GM04504 (cell line): ENCODE data around the gene RIPOR1.
"Not testable (repeated sequence)": the region's sequence is repeated elsewhere in the genome, so short reads cannot be mapped to it uniquely, and the experiment has no call there.

Experiments used
- DNase-seq: peaks from one replicate; pipeline ENCODE4 v3.0.0-alpha.2; 2012; ENCODE audit warnings: low read depth

Gene RIPOR1, protein sequence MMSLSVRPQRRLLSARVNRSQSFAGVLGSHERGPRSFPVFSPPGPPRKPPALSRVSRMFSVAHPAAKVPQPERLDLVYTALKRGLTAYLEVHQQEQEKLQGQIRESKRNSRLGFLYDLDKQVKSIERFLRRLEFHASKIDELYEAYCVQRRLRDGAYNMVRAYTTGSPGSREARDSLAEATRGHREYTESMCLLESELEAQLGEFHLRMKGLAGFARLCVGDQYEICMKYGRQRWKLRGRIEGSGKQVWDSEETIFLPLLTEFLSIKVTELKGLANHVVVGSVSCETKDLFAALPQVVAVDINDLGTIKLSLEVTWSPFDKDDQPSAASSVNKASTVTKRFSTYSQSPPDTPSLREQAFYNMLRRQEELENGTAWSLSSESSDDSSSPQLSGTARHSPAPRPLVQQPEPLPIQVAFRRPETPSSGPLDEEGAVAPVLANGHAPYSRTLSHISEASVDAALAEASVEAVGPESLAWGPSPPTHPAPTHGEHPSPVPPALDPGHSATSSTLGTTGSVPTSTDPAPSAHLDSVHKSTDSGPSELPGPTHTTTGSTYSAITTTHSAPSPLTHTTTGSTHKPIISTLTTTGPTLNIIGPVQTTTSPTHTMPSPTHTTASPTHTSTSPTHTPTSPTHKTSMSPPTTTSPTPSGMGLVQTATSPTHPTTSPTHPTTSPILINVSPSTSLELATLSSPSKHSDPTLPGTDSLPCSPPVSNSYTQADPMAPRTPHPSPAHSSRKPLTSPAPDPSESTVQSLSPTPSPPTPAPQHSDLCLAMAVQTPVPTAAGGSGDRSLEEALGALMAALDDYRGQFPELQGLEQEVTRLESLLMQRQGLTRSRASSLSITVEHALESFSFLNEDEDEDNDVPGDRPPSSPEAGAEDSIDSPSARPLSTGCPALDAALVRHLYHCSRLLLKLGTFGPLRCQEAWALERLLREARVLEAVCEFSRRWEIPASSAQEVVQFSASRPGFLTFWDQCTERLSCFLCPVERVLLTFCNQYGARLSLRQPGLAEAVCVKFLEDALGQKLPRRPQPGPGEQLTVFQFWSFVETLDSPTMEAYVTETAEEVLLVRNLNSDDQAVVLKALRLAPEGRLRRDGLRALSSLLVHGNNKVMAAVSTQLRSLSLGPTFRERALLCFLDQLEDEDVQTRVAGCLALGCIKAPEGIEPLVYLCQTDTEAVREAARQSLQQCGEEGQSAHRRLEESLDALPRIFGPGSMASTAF

DNA sequence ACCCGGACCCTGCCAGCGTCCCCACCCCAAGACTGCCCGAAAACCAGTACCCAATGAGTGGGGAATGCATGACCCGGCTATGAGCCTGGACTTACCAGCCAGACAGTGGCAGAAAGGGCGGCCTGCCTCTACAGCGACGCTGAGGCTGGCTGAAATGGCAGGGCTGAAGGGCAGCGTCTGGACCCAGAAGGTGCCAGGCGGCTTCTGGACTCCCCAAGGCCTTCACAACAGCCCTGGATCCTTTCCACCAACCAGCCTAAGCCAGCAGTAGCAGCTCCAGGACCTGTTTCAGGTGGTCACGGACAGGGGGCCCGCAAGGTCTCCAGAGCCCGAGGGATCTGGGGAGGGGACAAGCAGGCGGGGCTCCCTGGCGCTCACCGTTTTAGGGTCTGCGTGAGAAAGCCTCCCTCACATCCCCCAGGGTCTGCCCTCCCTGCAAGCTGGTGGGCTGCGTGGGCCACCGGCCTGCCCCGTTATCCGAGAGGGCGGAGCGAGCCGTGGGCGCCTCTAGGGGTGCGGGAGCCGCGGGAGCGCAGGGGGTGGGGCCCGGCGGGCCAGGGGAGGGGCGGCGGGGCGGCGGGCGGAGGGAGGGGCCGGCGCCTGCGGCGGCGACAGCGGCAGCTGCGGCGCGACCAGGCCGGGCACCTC, at the start of gene RIPOR1:
Gene RIPOR1, plus strand, starts transcription at position 608 of the 648 bp plus-strand sequence. CDS start 9,618 bp downstream, outside the sequence.
- DNase-seq = no peak

DNA sequence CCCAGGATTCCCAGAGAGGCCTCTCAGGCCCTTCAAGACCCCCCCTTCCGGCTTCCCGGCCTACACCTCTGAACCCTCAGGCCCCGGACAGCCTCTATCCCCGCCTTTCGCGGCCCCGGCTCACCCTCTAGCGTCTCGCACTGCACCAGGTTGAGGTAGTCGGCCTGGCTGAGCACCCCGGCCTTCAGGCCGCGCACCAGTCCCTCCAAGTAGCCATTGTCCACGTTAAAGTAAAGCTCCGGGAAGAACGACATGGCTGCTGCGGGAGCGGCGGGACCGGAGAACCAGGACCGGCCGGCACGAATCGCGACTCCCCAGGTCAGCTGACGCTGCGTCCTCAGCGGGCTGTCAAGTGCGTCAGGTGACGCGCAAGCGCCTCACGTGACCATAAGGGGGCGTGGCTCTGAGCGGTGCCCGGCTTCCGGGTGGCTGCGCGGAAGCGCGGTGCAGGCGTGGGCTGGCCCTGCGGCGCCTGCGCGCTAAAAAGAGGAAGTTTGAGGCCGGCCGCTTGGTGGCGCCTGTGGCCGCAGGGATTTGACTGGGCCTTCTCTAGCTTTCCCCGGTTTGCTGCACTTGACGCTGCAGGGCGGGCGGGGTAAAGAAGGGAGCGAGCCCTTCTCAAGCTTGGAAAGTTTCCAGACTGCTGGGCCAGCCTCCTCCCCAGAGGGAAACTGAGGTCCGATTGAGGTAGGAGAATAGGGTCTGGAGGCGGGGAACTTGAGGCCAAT, 47.6 kb upstream of the RIPOR1 start, which contains the start of gene ATP6V0D1:
Gene ATP6V0D1, minus strand, starts transcription at position 325 of the 728 bp plus-strand sequence. Its CDS starts 71 bp downstream, at position 254.
- peak; percentile 96 for DNase-seq

DNA sequence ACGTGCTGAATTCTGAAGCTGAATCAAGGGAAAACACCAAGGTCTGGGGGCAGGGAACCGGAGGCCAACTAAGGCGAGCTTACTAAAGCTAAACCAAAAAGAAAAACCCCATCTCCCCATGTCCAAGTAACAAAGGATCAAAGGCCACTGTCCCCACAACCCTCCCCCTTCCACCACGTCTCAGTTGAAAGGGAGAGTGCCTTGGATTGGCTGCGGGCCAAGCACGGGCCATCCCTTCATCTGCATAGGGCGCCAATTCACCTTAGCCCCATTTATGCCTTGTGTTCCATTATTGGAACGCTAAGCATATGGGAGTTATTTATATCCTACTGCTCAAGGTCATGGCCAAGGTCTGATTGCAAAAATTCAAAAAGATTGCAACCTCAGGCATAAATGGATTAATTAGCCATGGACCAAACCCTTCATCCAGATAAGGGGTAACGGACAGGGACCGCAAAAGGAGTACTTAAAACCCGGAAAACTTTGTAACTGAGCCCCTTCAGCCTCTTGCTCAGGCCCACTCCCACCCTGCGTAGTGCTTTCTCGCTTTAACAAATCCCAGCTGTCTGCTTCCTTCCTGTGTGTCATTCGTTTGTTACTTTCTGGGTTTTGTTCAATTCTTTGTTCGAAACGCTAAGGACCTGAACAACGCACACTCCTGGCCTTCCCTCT, 46.9 kb upstream of the RIPOR1 start:
- no peak for DNase-seq

DNA sequence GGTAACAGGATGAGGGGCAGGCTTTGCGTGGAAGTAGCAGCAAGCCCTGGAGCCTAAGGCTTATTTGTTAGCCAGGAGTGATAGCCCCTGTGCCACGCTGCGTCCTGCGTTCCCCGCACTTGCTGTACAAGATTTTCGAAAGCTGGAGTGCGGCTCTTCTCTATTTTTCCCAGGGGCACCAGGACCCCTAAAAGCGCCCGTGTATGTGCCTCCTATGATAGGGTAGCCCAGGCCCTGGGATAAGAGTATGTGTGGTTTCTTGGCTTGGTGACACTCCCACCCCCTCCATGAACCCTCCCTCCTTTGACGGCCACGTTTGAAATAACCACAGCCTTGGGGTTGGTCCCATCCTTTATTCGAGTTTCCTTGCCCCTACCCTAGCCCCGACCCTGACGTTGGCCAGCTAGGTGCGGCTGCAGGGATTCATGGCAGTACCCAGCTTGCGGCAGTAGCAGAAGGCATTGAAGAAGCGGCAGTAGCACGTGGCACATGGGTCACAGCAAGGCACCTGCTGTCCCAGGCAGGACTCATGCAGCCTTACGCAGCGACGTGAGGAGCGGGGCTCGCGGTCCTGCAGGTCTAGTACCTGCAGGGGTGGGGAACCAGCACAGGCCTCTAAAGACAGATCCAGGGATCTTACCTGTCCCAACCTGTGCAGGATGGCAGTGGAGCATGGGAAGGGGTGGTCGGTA, 46.2 kb upstream of the RIPOR1 start:
- DNase-seq = no peak

DNA sequence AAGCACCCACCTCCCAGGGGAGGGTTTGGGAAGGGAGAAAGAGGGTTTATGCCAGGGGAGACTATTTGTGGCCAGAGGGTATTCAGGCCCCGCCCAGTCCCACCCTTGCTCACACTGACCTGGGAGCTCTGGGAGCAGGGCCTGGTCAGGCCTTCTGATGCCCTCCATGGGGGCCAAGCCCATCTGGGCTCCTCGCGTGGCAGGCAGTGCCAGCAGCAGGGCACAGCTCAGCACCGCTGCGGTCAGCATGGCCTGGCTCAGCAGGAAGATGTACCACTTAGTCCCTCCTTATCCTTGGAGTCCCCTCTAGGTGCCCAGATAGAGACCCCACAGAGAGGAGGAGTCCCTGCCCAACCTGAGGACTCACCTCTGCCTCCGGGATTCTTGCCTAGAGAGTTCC, 45.5 kb upstream of the RIPOR1 start, which contains the start of gene AGRP:
Gene AGRP, minus strand, starts transcription at position 398 of the 400 bp plus-strand sequence. Its CDS starts 149 bp downstream, at position 249.
- DNase-seq = no peak

DNA sequence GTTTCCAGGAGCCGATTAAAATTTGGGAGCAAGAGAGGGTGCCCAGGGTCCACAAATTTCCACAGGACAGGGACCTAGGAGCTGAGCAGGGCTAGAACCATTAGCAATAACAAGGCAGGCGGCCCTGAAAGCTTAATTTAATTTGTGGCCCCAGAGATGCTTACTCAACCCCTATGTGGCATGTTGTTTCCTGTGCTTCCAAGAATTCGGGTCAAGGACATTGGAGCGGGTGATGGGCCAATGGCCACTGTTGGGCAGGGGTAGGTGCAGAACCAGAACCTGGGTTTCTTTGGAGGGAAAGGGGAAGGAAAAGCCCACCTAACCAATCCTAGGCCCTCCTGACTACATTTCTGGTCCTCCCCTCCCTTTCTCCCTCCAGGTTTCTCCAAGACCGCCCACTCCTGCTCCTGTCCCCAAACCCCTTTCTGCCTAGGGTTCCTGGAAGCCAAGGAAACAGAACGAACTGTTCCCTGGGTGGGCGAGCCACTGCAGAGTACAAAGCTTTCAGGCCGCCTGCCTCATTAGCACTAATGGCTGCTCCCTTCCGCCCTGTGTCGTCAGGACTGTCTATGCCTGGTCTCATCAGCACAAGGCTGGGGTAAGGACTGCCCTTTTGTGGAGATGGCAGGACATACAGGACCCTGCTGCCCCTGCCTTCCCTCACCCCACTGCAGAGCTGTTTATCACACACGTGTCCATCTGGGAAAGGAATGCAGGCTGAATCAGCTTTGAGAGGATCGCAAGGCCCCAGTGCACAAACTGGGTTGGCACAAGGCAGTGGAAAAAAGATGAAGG, 44.7 kb upstream of the RIPOR1 start:
- no peak for DNase-seq

DNA sequence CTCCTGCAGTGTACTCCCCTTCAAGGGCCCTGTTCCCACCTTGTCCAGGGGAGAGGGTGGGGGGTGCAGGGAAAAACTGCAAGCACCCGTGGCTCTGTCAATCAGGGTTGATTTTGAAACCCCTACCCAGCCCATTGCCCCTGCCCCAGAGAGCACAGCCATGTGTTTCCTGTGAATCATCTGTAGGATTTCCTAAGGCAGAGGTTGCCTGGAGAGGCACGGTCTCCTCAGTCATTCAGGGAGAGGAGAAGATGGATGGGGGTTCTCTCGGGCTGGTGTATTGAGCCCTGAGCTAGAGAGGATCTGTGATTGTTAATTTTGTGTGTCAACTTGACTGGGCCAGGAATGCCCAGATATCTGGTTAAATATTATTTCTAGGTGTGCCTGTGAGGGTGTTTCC, 41.8 kb upstream of the RIPOR1 start:
- DNase-seq = no peak

DNA sequence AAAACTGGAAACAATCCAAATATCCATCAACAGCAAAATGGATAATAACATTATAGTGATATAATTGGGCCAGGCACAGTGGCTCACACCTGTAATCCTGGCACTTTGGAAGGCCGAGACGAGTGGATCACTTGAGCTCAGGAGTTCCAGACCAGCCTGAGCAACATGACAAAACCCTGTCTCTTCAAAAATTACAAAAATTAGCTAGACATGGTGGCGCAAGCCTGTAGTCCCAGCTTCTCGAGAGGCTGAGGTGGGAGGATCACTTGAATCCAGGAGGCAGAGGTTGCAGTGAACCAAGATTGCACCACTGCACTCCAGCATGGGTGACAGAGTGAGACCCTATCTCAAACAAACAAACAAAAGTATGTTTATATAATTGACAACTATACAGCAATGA, 41.1 kb upstream of the RIPOR1 start:
- DNase-seq = not testable (repeated sequence)

DNA sequence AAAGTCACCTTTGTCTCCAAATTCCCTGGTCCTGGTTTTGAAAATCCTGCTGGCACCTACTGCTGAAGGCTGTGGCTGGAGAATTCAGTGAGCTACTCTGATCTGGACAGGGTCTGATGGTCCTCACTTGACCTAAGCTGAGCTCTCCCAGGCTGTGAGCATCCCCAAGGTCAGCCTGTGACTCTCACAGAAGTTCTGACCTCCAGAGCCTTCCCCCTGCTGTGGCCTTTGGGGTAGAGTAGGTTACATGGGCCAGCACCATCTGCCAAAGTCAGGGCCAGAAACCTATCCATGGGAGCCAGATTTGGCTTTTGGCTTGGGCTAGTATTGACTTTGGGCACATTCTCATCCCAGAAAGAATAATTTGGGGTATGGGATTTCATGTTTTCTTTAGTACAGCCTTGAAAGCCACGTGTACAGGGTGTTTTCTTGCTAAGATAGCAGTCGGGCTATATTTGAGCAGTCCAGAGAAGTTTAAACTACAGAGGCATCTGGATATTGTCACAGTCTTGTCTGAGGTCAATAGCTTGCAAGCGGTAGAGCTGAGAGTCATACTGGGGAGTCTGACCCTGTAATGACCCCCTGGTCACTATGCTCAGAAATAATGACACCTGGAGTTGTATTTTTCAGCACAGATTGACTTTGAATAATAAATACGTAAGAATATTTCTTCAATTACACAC, 39.1 kb upstream of the RIPOR1 start:
- DNase-seq = no peak

DNA sequence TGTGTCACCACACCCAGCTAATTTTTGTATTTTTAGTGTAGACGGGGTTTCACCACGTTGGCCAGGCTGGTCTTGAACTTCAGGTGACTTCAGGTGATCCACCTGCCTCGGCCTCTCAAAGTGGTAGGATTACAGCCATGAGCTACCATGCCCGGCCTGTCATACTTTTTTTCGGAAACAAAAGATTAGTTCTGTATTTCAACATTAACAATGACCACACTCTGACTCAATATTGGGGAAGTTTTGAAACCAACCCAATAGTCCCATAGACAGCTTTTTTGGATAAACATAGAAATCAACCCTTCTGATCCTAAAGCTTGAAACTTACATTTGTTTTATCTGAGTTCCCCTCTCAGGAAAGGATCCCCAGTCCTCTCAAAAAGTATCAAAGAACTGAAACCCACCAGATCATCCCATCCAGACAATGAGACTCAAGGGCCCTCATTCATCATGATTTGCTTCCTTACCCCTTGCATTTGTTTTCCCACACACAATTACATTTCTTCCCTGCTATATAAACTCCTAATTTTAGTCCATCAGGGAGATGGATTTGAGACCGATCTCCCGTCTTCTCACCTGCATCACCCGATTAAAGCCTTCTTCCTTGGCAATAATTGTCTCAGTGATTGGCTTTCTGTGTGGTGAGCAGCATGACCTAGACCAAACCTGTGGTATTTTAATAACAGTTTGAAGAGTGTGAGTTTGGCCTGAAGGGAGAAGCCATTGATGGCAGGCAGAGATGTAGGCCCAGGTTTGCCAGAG, 38.1 kb upstream of the RIPOR1 start:
- DNase-seq = no peak

DNA sequence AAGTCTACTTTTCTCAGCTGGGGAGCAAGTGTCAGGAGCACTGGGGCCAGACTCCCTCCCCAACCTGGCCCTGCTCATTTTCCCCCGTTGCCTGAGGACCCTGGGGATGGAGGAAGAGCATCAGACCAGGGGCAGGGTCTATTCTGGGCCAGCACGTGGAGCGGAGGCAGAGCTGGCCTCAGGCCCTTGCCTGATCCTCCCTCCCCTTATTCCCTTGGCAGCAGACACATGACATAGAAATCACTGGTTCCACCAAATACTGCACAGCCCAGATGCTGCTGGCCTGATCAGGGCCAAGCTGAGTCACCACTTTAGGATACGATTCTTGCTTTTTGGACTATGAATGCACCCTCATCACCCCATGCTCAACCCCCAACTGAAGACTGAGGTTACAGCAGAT, 29.5 kb upstream of the RIPOR1 start:
- no peak for DNase-seq

DNA sequence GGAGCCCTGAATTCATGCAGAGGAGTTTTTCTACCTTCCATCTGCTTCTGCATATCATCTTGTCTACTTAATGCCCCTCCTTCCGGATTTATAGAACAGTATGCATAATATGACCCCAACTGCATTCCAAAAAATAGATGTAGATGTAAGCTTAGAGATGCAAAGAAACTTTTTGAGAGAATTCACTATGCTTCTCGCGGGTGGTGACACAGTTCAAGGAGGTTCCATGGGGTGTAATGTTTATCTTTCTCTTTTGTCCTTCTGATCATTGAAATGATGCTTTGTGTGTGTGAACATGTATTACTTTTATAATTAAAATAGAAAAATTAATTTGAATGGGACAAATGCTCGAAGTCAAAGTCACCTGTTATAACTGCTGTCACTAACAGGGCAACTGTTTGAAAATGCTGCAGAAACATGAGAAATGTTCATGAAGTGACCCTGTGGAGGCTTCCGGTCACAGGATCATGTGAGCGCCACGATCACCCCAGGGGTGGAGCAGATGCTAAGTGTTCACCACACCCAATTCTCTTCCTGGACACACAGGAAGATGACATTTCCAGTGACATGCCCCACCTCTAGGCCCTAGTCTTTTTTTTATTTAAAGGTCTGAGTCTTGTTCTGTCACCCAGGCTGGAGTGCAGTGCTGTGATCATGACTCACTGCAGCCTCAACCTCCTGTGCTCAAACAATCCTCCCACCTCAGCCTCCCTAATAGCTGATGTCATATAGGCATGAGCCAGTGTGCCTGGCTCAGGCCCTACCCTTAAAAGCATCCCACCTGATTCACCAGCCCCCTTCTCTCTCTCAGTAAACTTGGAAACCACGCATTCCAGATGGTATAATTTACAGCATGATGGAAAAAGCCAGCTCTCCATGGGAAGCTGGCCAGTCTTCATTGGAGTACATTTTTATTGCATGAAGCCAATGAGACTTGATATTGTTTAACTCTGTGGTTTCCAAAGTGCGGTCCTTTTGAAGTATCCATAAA, 24.3 kb upstream of the RIPOR1 start:
- DNase-seq = no peak

DNA sequence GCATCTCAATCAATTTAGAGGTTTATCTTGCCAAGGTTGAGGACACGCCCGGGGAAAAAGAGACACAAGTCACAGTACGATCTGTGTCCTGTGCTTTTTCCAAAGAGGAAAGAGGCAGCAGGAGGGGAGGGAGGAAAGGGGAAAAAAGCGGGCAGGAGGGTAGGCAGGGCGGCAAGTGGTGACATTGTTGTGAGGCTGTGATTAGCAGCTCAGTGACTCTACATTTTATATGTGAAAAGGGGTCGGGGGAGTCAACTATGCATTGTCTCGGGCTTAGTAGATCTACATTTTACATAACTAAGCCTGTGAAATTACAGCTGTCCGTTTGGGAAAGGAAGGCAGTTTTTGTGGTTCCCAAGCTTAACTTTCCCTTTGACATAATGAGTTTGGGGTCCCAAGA, 22.2 kb upstream of the RIPOR1 start:
- no peak for DNase-seq

DNA sequence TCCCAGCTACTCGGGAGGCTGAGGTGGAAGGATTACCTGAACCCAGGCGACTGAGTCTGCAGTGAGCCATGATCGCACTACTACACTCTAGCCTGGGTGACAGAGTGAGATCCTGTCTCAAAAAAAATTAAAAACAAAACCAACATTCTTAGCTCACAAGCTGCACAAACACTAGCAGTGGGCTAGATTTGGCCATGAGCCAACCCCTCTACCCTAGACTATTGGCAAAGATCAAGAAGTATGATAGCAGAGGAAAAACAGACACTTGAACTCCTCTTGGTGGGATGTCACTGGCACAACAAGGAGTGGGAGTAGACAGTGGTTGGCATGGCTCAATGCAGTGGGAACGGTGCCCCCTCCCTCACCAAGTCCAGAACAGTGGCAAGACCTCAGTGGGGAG, 19.6 kb upstream of the RIPOR1 start:
- DNase-seq = no peak

DNA sequence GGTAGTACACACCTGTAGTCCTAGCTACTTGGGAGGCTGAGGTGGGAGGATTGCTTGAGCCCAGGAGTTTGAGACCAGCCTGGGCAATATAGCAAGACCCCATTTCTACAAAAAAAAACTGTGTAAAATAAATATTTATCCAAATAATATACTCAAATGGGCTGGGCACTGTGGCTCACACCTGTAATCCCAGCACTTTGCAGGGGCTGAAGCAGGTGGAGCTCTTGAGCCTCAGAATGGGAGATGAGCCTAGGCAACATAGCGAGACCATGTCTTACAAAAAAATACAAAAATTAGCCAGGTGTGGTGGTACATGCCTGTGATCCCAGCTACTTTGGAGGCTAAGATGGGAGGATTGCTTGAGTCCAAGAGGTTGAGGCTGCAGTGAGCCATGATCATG, 14.7 kb upstream of the RIPOR1 start:
- not testable (repeated sequence) for DNase-seq

DNA sequence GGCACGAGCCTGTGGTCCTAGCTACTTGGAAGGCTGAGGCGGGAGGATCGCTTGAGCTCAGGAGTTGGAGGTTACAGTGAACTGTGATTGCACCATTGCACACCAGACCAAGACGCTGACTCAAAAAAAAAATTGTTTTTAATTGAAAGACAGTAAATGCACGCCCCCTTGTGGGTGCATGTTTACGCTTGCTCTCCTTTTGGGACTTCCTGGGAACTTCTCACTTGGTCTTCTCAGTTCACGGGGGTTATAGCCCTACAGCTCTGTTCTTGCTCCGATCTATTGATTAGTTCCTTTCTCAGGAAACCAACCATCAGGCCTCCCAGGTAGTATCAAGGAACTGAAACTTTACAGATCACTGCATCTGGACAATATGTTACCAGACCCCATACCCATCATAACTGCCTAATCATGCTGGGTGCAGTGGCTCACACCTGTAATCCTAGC, 14.2 kb upstream of the RIPOR1 start:
- peak; percentile 58 for DNase-seq
